Liver (tissue), 9 donors: Measurements from ENCODE around the gene RIN1. TPM values are rescaled to one million over a fixed set of nuclear protein-coding genes. Genes with fewer than 3 reads are reported as not detected.
A peak's percentile ranks its signal among the peaks of the same experiment; 100 is the strongest.

ENCODE experiments used
- DNase-seq: peaks from one replicate; pipeline ENCODE4 v3.0.0-alpha.2; 2017; ENCODE audit warnings: low spot score
- H3K27ac ChIP-seq, 2 donors: one replicate each; pipeline ENCODE4 v1.7.0; 2013; ENCODE audit warnings: inconsistent platforms in 2 of 2, low read length in 2 of 2, control low read depth in 1 of 2, low read depth in 1 of 2, mild to moderate bottlenecking in 1 of 2
- H3K27me3 ChIP-seq, 4 donors: one replicate each; pipeline versions ENCODE4 v1.6.1 to v1.7.0; 2013; ENCODE audit warnings: low read length in 3 of 4, inconsistent platforms in 1 of 4, mild to moderate bottlenecking in 1 of 4, moderate library complexity in 1 of 4; ENCODE audit not compliant: control insufficient read depth in 4 of 4, insufficient read depth in 4 of 4
- H3K36me3 ChIP-seq, 4 donors: one replicate each; pipeline versions ENCODE4 v1.6.1 to v1.7.0; 2013; ENCODE audit warnings: low read length in 3 of 4, mild to moderate bottlenecking in 3 of 4, low read depth in 1 of 4, moderate library complexity in 1 of 4; ENCODE audit not compliant: control insufficient read depth in 4 of 4, insufficient read depth in 3 of 4
- H3K4me1 ChIP-seq, 4 donors: one replicate each; pipeline versions ENCODE4 v1.6.1 to v1.7.0; 2013; ENCODE audit warnings: low read length in 3 of 4, mild to moderate bottlenecking in 3 of 4, moderate library complexity in 1 of 4; ENCODE audit not compliant: control insufficient read depth in 4 of 4, insufficient read depth in 4 of 4
- H3K4me3 ChIP-seq, 3 donors: one replicate each; pipeline versions ENCODE4 v1.6.1 to v1.7.0; 2013; ENCODE audit warnings: low read length in 3 of 3, control low read depth in 1 of 3, low read depth in 1 of 3, mild to moderate bottlenecking in 1 of 3
- H3K9ac ChIP-seq, 2 donors: one replicate each; pipeline ENCODE4 v1.7.0; 2013; ENCODE audit warnings: low read length in 2 of 2, mild to moderate bottlenecking in 2 of 2, moderate library complexity in 2 of 2, control low read depth in 1 of 2, low read depth in 1 of 2
- H3K9me3 ChIP-seq, 4 donors: one replicate each; pipeline versions ENCODE4 v1.6.1 to v1.7.0; 2013; ENCODE audit warnings: low read length in 3 of 4; ENCODE audit not compliant: control insufficient read depth in 4 of 4
- FOXA1 ChIP-seq: IDR thresholded peaks from 2 replicates; pipeline ENCODE4 v1.6.1; 2016; ENCODE audit warnings: antibody characterized with exemption
- GABPA ChIP-seq, 2 donors: IDR thresholded peaks in 1 of 2; conservative IDR thresholded peaks in 1 of 2; 2 replicates each; pipeline ENCODE4 v1.6.1; 2016; ENCODE audit warnings: antibody characterized with exemption in 2 of 2, mild to moderate bottlenecking in 1 of 2, moderate library complexity in 1 of 2
- HNF4A ChIP-seq, 2 donors: conservative IDR thresholded peaks; 2 replicates each; pipeline ENCODE4 v1.6.1; 2016; ENCODE audit warnings: antibody characterized with exemption in 2 of 2, mild to moderate bottlenecking in 2 of 2
- HNF4G ChIP-seq: IDR thresholded peaks from 2 replicates; pipeline ENCODE4 v1.6.1; 2016; ENCODE audit warnings: antibody characterized with exemption
- RAD21 ChIP-seq, 2 donors: IDR thresholded peaks; 2 replicates each; pipeline ENCODE4 v1.6.1; 2016; ENCODE audit warnings: antibody characterized with exemption in 2 of 2, mild to moderate bottlenecking in 2 of 2
- RXRA ChIP-seq, 2 donors: IDR thresholded peaks; 2 replicates each; pipeline ENCODE4 v1.6.1; 2017 to 2018; ENCODE audit warnings: antibody characterized with exemption in 2 of 2, mild to moderate bottlenecking in 1 of 2
- YY1 ChIP-seq: IDR thresholded peaks from 2 replicates; pipeline ENCODE4 v1.6.1; 2016; ENCODE audit warnings: antibody characterized with exemption, mild to moderate bottlenecking
- WGBS: extraction: QIAGEN DNeasy Blood & Tissue Kit; methylation state at CpG from one replicate; pipeline ENCODE4 v1.1.7; 2013; 5-methylcytosine and 5-hydroxymethylcytosine counted together
- polyA plus RNA-seq, 2 donors: library from polyadenylated mRNA; stranded (reverse) in 1 of 2; unstranded in 1 of 2; fragments of 200-250 nt in 1 of 2; fragments of >200 nt in 1 of 2; fragmentation: Nextera tagmentation in 1 of 2; extraction: Ambion mirVana in 1 of 2; gene quantifications; one replicate each; pipeline versions ENCODE4 v1.2.1 to v1.2.3, GENCODE V29; 2013 to 2015
- total RNA-seq, 2 donors: library from RNA; depleted of rRNA; stranded (reverse); fragments of >200 nt; gene quantifications; one replicate each; pipeline ENCODE4 v1.2.3, GENCODE V29; 2014
- TF ChIP-seq, protein P1 (sequence below): fragments of 150-350 bp; IDR thresholded peaks from 2 replicates; pipeline ENCODE4 v1.5.1; 2017; ENCODE audit warnings: improper control_type of control experiment, low read depth, low read length; ENCODE audit not compliant: missing input control
- TF ChIP-seq, protein P2 (sequence below): IDR thresholded peaks from 2 replicates; pipeline ENCODE4 v1.6.1; 2016; ENCODE audit warnings: antibody characterized with exemption
- TF ChIP-seq, protein P3 (sequence below): IDR thresholded peaks from 2 replicates; pipeline ENCODE4 v1.6.1; 2016; ENCODE audit warnings: antibody characterized with exemption, mild to moderate bottlenecking
- donor health status: healthy.
- donor health status: healthy.
- donor health status: healthy.
- donor health status: healthy.
- donor health status: healthy.

RIN1 gene
- total and polyA plus RNA-seq, 4 donors, result 0.11 to 1.1 (median 0.53) TPM

DNA sequence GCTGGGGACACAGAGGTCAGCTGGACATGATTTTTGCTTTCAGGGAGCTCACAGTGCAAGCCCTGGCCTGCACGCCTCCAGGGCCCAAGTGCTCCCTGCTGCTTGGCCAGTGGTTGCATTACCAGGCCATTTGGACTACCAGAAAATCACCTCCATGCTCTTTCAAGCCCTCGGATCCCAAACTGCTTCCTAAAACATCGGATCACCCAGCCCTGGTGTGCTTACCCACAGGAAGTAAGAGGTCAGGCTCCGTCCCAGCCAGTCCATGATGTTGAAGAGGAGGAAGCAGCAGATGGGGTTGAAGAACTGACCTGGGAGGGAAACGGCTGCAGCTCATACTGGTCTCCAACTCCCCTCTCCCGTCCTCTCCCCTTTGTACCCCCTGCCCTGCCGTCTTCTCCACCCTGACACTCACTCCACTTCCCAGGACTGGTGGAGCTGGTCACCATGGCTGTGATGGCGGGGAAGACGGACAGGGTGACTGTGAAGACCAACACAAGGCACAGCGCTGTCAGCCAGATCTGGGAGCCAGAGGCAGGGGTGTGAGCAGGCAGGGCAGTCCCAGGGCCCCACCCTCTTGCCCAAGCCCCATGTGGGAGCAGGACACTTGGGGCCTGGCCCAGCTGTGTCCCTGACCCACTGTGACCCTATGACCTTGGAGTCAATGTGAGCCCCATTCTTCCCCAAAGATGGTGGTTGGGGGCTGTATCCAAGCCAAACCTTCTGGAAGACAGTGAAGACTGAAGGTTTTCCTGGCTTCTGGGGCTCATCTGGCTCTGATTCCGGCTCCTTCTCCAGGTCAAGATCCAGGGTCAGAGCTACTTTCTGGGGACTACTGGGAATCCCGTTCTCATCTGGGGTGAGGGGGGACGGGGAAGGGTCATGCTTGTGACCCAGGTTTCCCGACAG, 29.7 kb upstream of the RIN1 start:
- no peaks in the 10 kb centered on the region for H3K9me3 ChIP-seq
- H3K27me3 ChIP-seq, result no peaks in the 10 kb centered on the region
- H3K27ac ChIP-seq, result no peak overlapping the region
- H3K4me1 ChIP-seq, result peaks cover 0 to 2% (median 1%) of the 10 kb centered on the region in 4 donors
- TF ChIP-seq, protein P1, sequence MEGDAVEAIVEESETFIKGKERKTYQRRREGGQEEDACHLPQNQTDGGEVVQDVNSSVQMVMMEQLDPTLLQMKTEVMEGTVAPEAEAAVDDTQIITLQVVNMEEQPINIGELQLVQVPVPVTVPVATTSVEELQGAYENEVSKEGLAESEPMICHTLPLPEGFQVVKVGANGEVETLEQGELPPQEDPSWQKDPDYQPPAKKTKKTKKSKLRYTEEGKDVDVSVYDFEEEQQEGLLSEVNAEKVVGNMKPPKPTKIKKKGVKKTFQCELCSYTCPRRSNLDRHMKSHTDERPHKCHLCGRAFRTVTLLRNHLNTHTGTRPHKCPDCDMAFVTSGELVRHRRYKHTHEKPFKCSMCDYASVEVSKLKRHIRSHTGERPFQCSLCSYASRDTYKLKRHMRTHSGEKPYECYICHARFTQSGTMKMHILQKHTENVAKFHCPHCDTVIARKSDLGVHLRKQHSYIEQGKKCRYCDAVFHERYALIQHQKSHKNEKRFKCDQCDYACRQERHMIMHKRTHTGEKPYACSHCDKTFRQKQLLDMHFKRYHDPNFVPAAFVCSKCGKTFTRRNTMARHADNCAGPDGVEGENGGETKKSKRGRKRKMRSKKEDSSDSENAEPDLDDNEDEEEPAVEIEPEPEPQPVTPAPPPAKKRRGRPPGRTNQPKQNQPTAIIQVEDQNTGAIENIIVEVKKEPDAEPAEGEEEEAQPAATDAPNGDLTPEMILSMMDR, result no peak
- no peak for TF ChIP-seq RAD21 (IDR thresholded peaks at IDR 0.05)
- TF ChIP-seq, protein P2, sequence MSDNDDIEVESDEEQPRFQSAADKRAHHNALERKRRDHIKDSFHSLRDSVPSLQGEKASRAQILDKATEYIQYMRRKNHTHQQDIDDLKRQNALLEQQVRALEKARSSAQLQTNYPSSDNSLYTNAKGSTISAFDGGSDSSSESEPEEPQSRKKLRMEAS, result no peak
- H3K36me3 ChIP-seq, result peaks cover 0 to 5% (median under 1%) of the 10 kb centered on the region in 4 donors
- WGBS, result 88% methylated on average over 14 of the region's 14 CpGs
- H3K9ac ChIP-seq, result no peak overlapping the region
- no peak for DNase-seq
- no peak overlapping the region for H3K4me3 ChIP-seq

DNA sequence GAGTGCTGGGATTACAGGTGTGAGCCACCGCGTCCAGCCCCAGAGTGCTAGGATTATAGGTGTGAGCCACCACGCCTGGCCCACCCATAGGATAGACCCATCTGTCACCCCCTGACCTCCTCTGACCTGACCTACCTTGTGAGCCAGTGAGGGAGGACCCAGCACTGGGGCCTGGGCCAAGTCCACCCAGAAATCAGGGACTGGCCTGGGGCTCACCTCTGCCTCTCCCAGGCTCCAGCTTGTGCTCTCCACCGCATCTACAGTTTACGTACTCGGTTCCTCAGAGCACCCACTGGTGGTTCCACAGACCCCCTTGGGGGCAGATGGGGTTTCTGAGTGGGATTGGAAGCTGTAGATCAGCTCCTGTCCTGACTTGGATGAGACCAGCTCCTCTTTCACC, 28.9 kb upstream of the RIN1 start:
- no peaks in the 10 kb centered on the region for H3K9me3 ChIP-seq
- TF ChIP-seq FOXA1 (no peak), HNF4G (no peak), HNF4A (conservative IDR thresholded peaks at IDR 0.05) (no peak)
- TF ChIP-seq, protein P3, sequence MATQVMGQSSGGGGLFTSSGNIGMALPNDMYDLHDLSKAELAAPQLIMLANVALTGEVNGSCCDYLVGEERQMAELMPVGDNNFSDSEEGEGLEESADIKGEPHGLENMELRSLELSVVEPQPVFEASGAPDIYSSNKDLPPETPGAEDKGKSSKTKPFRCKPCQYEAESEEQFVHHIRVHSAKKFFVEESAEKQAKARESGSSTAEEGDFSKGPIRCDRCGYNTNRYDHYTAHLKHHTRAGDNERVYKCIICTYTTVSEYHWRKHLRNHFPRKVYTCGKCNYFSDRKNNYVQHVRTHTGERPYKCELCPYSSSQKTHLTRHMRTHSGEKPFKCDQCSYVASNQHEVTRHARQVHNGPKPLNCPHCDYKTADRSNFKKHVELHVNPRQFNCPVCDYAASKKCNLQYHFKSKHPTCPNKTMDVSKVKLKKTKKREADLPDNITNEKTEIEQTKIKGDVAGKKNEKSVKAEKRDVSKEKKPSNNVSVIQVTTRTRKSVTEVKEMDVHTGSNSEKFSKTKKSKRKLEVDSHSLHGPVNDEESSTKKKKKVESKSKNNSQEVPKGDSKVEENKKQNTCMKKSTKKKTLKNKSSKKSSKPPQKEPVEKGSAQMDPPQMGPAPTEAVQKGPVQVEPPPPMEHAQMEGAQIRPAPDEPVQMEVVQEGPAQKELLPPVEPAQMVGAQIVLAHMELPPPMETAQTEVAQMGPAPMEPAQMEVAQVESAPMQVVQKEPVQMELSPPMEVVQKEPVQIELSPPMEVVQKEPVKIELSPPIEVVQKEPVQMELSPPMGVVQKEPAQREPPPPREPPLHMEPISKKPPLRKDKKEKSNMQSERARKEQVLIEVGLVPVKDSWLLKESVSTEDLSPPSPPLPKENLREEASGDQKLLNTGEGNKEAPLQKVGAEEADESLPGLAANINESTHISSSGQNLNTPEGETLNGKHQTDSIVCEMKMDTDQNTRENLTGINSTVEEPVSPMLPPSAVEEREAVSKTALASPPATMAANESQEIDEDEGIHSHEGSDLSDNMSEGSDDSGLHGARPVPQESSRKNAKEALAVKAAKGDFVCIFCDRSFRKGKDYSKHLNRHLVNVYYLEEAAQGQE, result no peak
- no peak overlapping the region for H3K4me3 ChIP-seq
- H3K4me1 ChIP-seq, result no peaks in the 10 kb centered on the region
- peaks cover 0 to 5% (median 4%) of the 10 kb centered on the region in 4 donors for H3K36me3 ChIP-seq
- no peak overlapping the region for H3K9ac ChIP-seq
- no peak overlapping the region for H3K27ac ChIP-seq
- WGBS, result 93% methylated on average over 6 of the region's 6 CpGs
- H3K27me3 ChIP-seq, result no peaks in the 10 kb centered on the region
- DNase-seq, result no peak

DNA sequence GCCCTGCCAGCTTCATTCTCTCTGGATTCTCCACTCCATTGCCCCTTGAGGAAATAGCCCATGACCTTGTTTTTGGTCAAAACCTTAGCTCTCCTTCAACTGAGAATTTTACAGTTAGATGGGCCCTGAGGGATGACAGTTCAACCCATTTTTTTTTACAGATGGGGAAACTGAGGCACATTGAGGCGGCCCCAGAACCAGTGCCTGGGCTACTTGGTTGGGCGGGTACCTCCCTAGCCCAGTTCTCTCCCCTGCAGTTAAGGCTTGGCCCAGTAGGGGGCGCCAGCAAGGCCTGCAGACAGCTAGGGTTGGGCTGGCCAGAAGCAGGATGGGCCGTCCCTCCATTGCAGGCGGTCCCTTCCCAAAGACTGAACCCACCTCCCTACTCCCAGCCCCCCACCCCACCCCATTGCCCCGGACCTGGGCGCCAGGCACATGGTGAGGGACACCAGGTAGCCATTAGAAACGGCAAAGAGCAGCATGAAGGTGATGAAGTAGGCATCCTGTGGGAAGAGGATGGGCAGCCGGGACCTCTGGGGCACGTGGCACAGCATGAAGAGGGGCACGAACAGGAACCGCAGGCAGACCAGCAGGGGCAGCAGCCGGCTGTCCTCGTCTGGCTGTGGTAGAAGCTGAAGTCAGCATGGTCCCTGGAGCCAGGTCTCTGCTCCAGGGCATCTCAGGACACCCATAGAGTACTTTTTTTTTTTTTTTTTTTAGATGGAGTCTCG, 27.7 kb upstream of the RIN1 start:
- peak; percentile 71 for DNase-seq
- no peaks in the 10 kb centered on the region for H3K9me3 ChIP-seq
- peaks cover 0 to 5% (median 4%) of the 10 kb centered on the region in 4 donors for H3K36me3 ChIP-seq
- H3K4me3 ChIP-seq, result no peak overlapping the region
- H3K4me1 ChIP-seq, result no peaks in the 10 kb centered on the region
- 87% methylated on average over 15 of the region's 15 CpGs for WGBS
- no peak overlapping the region for H3K27ac ChIP-seq
- no peak overlapping the region for H3K9ac ChIP-seq
- TF ChIP-seq RXRA (IDR thresholded peaks at IDR 0.05) (no peak), YY1 (no peak), FOXA1 (no peak), GABPA (IDR thresholded peaks at IDR 0.05 in 1 of 2, conservative IDR thresholded peaks at IDR 0.05 in 1 of 2) (no peak), RAD21 (IDR thresholded peaks at IDR 0.05) (peak in 1 of 2 donors; percentile 41), HNF4A (conservative IDR thresholded peaks at IDR 0.05) (no peak)
- TF ChIP-seq, protein P1, result peak; percentile 42
- TF ChIP-seq, protein P2, result no peak
- TF ChIP-seq, protein P3, result no peak
- no peaks in the 10 kb centered on the region for H3K27me3 ChIP-seq
